WERI-Rb-1 (cell line): ENCODE data around the gene GALK2.
A peak's percentile ranks its signal among the peaks of the same experiment; 100 is the strongest.

Experiments used
- DNase-seq: peaks from one replicate; pipeline ENCODE4 v3.0.0-alpha.2; 2020
- H3K27ac ChIP-seq: fragments of 250-450 bp; sonication (Bioruptor Pico); 2 replicates; pipeline ENCODE4 v1.5.1; 2020; ENCODE audit warnings: mild to moderate bottlenecking, moderate library complexity
- H3K27me3 ChIP-seq: fragments of 250-450 bp; sonication (Bioruptor Pico); 2 replicates; pipeline ENCODE4 v1.5.1; 2021; ENCODE audit warnings: mild to moderate bottlenecking, low read depth, moderate library complexity; ENCODE audit not compliant: insufficient read depth, severe bottlenecking
- H3K36me3 ChIP-seq: fragments of 250-450 bp; sonication (Bioruptor Pico); 2 replicates; pipeline ENCODE4 v1.5.1; 2020; ENCODE audit warnings: mild to moderate bottlenecking, moderate library complexity
- H3K4me3 ChIP-seq: 2 replicates; pipeline ENCODE4 v1.5.1; 2011; ENCODE audit warnings: low read depth, mild to moderate bottlenecking, control low read depth, low read length
- H3K9me3 ChIP-seq: fragments of 250-450 bp; sonication (Bioruptor Pico); 2 replicates; pipeline ENCODE4 v1.5.1; 2021; ENCODE audit warnings: mild to moderate bottlenecking, moderate library complexity; ENCODE audit not compliant: severe bottlenecking
- CTCF ChIP-seq: IDR thresholded peaks from 2 replicates; pipeline ENCODE4 v1.5.1; 2011; ENCODE audit warnings: low read depth, mild to moderate bottlenecking, control low read depth, inconsistent platforms, low read length

Gene GALK2

DNA sequence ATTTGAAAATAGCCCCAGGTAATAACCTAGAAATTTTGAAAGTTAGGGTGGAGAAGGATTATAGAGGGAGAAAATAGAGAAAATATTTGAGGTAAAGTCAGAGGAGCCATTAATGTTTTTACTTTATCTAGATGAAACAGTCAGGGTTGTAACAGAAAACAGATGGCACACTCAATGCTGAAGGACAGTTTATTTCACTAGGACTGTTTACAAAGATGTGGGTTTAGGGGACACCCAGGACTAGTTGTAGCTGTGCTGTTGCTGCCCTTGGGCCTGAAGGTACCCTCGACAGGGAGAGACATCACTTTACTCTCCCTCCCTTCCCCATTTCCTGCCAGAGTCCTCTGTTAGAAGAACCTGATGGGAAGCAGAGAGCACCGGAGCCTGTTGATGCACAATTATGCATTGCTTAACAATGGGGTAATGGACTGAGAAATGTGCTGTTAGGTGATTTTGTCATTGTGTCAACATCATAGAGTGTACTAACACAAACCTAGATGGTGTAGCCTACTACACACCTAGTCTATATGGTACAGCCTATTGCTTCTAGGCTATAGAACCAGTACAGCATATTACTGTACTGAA, 103.8 kb downstream of the GALK2 start:
- H3K4me3 ChIP-seq, result no peak overlapping the region
- no peaks in the 10 kb centered on the region for H3K36me3 ChIP-seq
- no peak overlapping the region for H3K27ac ChIP-seq
- H3K27me3 ChIP-seq, result no peaks in the 10 kb centered on the region
- no peak for DNase-seq
- H3K9me3 ChIP-seq, result no peaks in the 10 kb centered on the region
- TF ChIP-seq CTCF, result no peak

DNA sequence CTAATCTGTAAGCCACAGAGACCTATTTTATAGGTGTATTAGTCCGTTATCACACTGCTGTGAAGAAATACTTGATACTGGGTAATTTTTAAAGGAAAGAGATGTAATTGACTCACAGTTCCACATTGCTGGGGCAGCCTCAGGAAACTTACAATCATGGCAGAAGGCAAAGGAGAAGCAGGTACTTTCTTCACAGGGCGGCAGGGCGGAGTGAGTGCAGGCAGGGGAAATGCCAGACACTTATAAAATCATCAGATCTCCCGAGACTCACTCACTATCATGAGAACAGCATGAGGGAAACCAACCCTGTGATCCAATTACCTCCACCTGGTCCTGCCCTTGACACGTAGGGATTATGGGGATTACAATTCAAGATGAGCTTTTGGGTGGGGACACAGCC, 108.7 kb downstream of the GALK2 start:
- no peaks in the 10 kb centered on the region for H3K36me3 ChIP-seq
- no peak overlapping the region for H3K27ac ChIP-seq
- H3K4me3 ChIP-seq, result no peak overlapping the region
- no peaks in the 10 kb centered on the region for H3K9me3 ChIP-seq
- peak; percentile 9 for DNase-seq
- no peaks in the 10 kb centered on the region for H3K27me3 ChIP-seq
- no peak for TF ChIP-seq CTCF

- Histone ChIP-seq H3K27me3 (no peaks in the 10 kb centered on the region), H3K27ac (no peak overlapping the region), H3K9me3 (no peaks in the 10 kb centered on the region), H3K36me3 (no peaks in the 10 kb centered on the region; the same call in 1 of the 2 replicates), H3K4me3 (no peak overlapping the region)
- no peak for TF ChIP-seq CTCF
- no peak for DNase-seq
Observed at GRCh38 chr15:49279521-49280456, 109.7 kb downstream of the GALK2 start.

- no peaks in the 10 kb centered on the region for H3K9me3 ChIP-seq
- no peak overlapping the region for H3K27ac ChIP-seq
- no peak overlapping the region for H3K4me3 ChIP-seq
- no peak for TF ChIP-seq CTCF
- no peak for DNase-seq
- no peaks in the 10 kb centered on the region for H3K27me3 ChIP-seq
- H3K36me3 ChIP-seq, result no peaks in the 10 kb centered on the region; the same call in 1 of the 2 replicates
Observed at GRCh38 chr15:49282366-49282765, 112.3 kb downstream of the GALK2 start.

GRCh38 chr15:49286649-49287404, 116.8 kb downstream of the GALK2 start:
- Histone ChIP-seq H3K4me3 (no peak overlapping the region), H3K36me3 (no peaks in the 10 kb centered on the region; the same call in none of the 2 replicates), H3K9me3 (no peaks in the 10 kb centered on the region), H3K27ac (no peak overlapping the region), H3K27me3 (no peaks in the 10 kb centered on the region)
- DNase-seq, result no peak
- no peak for TF ChIP-seq CTCF
